ENCODE measurements around the gene CYP46A1. TPM values are rescaled to one million over a fixed set of nuclear protein-coding genes. Genes with fewer than 3 reads are reported as not detected.

CYP46A1 gene
- total RNA-seq, 1 experiment from 2014 or later: not detected

DNA sequence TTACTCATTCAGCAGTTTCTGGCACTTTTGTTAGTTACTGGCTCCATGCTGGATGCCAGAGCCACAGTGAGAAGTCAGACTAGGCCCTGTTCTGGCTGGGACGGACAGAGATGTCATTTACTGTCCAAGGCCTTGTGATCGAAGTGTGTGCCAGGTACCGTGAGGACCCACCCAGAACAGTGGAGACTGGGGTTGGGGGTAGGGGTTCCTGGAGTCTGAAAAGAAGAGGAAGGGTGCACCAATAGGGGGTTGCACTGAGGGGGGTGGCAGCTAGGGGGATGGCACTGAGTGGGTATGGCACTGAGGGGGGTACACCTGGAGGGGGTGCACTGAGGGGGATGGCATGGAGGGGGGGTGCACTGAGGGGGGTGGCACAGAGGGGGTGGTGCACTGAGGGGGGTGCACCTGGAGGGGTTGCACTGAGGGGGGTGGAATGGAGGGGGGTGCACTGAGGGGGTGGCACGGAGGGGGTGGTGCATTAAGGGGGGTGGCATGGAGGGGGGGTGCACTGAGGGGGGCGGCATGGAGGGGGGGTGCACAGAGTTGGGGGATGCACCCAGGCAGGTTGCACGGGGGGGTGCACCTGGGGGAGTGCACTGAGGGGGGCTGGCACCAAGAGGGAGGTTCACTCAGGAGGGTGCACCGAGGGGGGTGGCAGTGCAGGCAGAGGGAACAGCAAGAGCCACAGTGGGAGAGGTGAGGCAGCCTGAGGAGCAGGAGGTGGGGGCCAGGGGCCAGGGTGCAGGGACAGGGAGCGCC lies 10.6 kb upstream of the CYP46A1 start:
- H3K27me3 ChIP-seq (ENCODE audit: insufficient read depth, low read depth): no peaks in the 10 kb centered on the region
- no peaks in the 10 kb centered on the region for H3F3A ChIP-seq (ENCODE audit: insufficient read depth, low read depth)
- CTCF ChIA-PET: no interaction called here
- no peak for DNase-seq
- H3K79me2 ChIP-seq (ENCODE audit: low read depth): no peaks in the 10 kb centered on the region
- no peak overlapping the region for H2AFZ ChIP-seq
- no TSS peak for BruUV-seq (replicated peaks)
- POLR2A ChIA-PET (ENCODE audit: unreplicated experiment): interaction anchor here (0.7 kb wide), 1 partner anchor 17 kb away, joined by 4 read pairs; no protein-coding TSS in a partner anchor
- H3K4me2 ChIP-seq: no peak overlapping the region
- H3K9me2 ChIP-seq (ENCODE audit: insufficient read depth): no peaks in the 10 kb centered on the region
- H3K9me3 ChIP-seq (ENCODE audit: insufficient read depth, low read depth): no peaks in the 10 kb centered on the region
- no peaks in the 10 kb centered on the region for H4K20me1 ChIP-seq (ENCODE audit: insufficient read depth)
- intact Hi-C loops (cut with micrococcal nuclease; ENCODE audit: unreplicated experiment): no loop called here
- H3K4me3 ChIP-seq: no peak overlapping the region
- H3K4me1 ChIP-seq (replicated peaks; ENCODE audit: insufficient read depth): no peaks in the 10 kb centered on the region
- no peak overlapping the region for H3K27ac ChIP-seq
- H3K36me3 ChIP-seq (ENCODE audit: low read depth): no peaks in the 10 kb centered on the region
- no peak for TF ChIP-seq EZH2 (IDR thresholded peaks at IDR 0.05; ENCODE audit: low read depth)
- TF ChIP-seq, protein P1, sequence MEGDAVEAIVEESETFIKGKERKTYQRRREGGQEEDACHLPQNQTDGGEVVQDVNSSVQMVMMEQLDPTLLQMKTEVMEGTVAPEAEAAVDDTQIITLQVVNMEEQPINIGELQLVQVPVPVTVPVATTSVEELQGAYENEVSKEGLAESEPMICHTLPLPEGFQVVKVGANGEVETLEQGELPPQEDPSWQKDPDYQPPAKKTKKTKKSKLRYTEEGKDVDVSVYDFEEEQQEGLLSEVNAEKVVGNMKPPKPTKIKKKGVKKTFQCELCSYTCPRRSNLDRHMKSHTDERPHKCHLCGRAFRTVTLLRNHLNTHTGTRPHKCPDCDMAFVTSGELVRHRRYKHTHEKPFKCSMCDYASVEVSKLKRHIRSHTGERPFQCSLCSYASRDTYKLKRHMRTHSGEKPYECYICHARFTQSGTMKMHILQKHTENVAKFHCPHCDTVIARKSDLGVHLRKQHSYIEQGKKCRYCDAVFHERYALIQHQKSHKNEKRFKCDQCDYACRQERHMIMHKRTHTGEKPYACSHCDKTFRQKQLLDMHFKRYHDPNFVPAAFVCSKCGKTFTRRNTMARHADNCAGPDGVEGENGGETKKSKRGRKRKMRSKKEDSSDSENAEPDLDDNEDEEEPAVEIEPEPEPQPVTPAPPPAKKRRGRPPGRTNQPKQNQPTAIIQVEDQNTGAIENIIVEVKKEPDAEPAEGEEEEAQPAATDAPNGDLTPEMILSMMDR (conservative IDR thresholded peaks at IDR 0.05): no peak

DNA sequence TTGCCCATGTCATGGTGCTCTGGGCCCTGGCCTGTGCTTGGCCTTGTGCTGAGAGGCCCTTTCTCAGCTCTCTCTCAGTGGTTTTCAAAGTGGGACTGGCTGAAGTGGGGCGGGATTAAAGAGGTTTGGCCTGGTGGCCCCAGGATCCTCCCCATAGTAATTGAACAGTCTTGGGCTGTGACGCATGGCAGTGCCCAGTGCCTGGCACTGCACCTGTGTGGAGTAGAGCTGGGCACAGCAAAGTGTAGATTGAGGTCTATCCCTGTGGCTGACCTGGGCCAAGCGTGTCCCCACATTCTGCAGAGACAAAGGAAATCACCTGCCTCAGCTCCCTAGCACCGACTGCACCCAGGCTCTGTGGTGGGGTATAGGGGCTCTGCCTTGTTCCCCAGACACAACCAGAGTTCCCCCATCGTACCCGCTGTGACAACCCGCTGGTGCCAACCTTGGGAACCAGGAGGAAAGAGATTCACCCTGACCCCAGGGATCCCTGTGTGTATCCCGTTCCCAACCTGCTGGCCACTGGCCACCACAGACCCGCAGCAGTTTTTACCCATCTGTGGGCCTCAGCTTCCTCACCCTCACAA lies 9.9 kb upstream of the CYP46A1 start:
- ChIA-PET POLR2A (ENCODE audit: unreplicated experiment) (no interaction called here), CTCF (no interaction called here)
- no TSS peak for BruUV-seq (replicated peaks)

DNA sequence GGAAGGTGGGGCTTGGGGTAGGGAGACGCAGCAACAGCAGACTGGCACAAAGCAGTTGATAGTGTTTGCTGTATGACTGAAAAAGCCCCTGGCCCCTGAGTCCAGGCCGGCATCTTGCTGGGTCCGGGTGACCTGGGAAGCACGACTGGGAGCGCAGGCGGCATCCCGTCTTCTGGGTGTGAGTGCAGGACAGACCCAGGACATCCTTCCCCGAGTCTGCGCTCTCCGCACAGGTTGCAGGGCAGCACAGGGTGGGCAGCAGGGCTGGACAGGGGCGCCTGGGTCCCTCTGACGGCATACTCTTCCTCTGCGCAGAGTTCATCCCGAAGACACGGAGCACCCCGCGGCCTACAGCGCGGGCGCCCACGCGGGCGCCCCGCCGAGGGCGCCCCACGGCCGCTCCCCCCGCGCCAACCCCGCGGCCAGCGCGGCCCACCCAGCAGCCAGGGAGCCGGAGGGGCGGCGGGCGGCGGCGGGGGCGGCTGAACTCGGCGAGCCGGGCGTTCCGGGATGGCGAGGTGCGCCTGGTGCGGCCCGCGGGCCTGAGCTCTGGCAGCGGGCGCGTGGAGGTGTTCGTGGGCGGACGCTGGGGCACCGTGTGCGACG lies 9.2 kb upstream of the CYP46A1 start:
- Histone ChIP-seq H3K4me3 (no peak overlapping the region), H3K27ac (no peak overlapping the region), H3K4me1 (replicated peaks; ENCODE audit: insufficient read depth) (no peaks in the 10 kb centered on the region), H3K36me3 (ENCODE audit: low read depth) (no peaks in the 10 kb centered on the region), H3K79me2 (ENCODE audit: low read depth) (no peaks in the 10 kb centered on the region), H3K27me3 (ENCODE audit: insufficient read depth, low read depth) (no peaks in the 10 kb centered on the region), H3K4me2 (no peak overlapping the region), H3F3A (ENCODE audit: insufficient read depth, low read depth) (no peaks in the 10 kb centered on the region), H4K20me1 (ENCODE audit: insufficient read depth) (no peaks in the 10 kb centered on the region), H3K9me2 (ENCODE audit: insufficient read depth) (no peaks in the 10 kb centered on the region), H3K9me3 (ENCODE audit: insufficient read depth, low read depth) (no peaks in the 10 kb centered on the region), H2AFZ (no peak overlapping the region)
- CTCF ChIA-PET: no interaction called here
- BruUV-seq (replicated peaks): no TSS peak
- no peak for DNase-seq
- intact Hi-C loops (cut with micrococcal nuclease; ENCODE audit: unreplicated experiment): no loop called here
- TF ChIP-seq EZH2 (IDR thresholded peaks at IDR 0.05; ENCODE audit: low read depth): no peak
- TF ChIP-seq, protein P1 (conservative IDR thresholded peaks at IDR 0.05): no peak
- POLR2A ChIA-PET (ENCODE audit: unreplicated experiment): no interaction called here

More for the DNA sequence above, 9.9 kb upstream of the CYP46A1 start:
- Histone ChIP-seq H3K36me3 (ENCODE audit: low read depth) (no peaks in the 10 kb centered on the region), H3K27me3 (ENCODE audit: insufficient read depth, low read depth) (no peaks in the 10 kb centered on the region), H3K9me2 (ENCODE audit: insufficient read depth) (no peaks in the 10 kb centered on the region), H3F3A (ENCODE audit: insufficient read depth, low read depth) (no peaks in the 10 kb centered on the region), H4K20me1 (ENCODE audit: insufficient read depth) (no peaks in the 10 kb centered on the region), H3K79me2 (ENCODE audit: low read depth) (no peaks in the 10 kb centered on the region), H3K4me1 (replicated peaks; ENCODE audit: insufficient read depth) (no peaks in the 10 kb centered on the region), H3K4me2 (no peak overlapping the region), H3K27ac (no peak overlapping the region), H3K9me3 (ENCODE audit: insufficient read depth, low read depth) (no peaks in the 10 kb centered on the region), H3K4me3 (no peak overlapping the region), H2AFZ (no peak overlapping the region)
- no peak for TF ChIP-seq EZH2 (IDR thresholded peaks at IDR 0.05; ENCODE audit: low read depth)
- TF ChIP-seq, protein P1 (conservative IDR thresholded peaks at IDR 0.05): no peak
- intact Hi-C loops (cut with micrococcal nuclease; ENCODE audit: unreplicated experiment): no loop called here
- DNase-seq: no peak
